HTR-8/SVneo (cell line): ENCODE results near the gene CDKN2B.
A peak's percentile ranks its signal among the peaks of the same experiment; 100 is the strongest.
"Not testable (repeated sequence)": the region's sequence is repeated elsewhere in the genome, so short reads cannot be mapped to it uniquely, and the experiment has no call there.

ENCODE experiments used
- DNase-seq: peaks from one replicate; pipeline ENCODE4 v3.0.0; 2011; ENCODE audit warnings: low spot score, mixed read lengths; ENCODE audit not compliant: insufficient read length
- FAIRE-seq: peaks from 2 replicates; lab custom pipeline; 2011; peaks lifted over from hg19 to GRCh38; lab: Jason Lieb, UNC

The CDKN2B gene

DNA sequence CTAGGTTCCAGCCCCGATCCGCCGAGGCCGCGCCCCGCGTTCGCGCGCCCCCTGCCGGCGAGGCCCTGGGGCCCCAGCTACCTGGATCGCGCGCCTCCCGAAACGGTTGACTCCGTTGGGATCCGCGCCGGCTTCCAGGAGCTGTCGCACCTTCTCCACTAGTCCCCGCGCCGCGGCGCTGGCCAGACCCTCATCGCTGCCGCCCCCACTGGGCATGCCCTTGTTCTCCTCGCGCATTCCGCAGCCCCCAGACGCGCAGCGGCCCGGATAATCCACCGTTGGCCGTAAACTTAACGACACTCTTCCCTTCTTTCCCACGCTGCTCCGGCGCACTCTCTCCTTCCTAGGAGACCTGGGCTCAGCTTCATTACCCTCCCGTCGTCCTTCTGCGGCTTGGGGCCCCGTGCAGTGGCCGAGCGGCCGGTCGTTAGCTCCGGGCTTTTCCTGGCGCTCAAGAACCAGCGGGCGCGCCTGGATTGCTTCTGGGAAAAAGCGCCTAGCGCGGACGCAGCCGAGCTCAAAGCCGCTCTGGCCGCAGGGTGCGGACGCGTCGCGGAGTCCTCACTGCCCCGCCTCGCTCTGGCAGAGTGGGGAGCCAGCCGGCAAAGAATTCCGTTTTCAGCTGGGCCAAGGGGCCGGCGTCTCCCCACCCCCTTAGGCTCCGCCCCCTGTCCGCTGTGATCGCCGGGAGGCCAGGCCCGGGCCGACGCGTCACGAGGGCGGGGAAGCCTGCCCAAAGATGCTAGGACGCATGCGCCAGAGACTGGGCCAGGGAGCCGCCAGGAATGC, at the start of gene CDKN2B:
CDKN2B (minus strand) TSS at position 589 of the 789 bp plus-strand sequence; CDS start at position 237, 352 bp downstream.
- peak; percentile 88 for DNase-seq
- peak; percentile 72 for FAIRE-seq

GRCh38 chr9:22057972-22058371, 48.9 kb upstream of the CDKN2B start:
- not testable (repeated sequence) for FAIRE-seq, DNase-seq

DNA sequence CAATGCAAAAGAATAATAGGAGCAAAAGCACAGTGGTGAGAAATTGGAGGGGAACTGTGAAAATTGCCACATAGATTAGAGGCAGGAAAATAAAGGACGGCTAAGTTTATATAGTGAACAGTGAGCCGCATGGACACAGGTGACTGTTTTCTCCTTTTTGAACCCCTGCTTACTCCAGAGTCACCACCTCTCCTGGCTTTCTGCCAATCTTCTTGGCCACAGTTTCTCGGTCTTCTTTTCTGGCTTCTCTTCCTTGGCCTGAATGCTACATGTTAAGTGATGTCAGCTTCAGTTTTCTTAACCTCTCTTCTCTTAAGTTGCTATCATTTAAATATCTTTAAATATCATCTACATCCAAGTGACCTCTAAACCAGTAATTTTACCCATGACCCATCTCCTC, 47.3 kb upstream of the CDKN2B start:
- no peak for FAIRE-seq
- DNase-seq: no peak

GRCh38 chr9:22055090-22055489, 46.0 kb upstream of the CDKN2B start:
- no peak for DNase-seq
- FAIRE-seq: no peak

GRCh38 chr9:22054529-22054928, 45.4 kb upstream of the CDKN2B start:
- FAIRE-seq (no peak), DNase-seq (no peak)

DNA sequence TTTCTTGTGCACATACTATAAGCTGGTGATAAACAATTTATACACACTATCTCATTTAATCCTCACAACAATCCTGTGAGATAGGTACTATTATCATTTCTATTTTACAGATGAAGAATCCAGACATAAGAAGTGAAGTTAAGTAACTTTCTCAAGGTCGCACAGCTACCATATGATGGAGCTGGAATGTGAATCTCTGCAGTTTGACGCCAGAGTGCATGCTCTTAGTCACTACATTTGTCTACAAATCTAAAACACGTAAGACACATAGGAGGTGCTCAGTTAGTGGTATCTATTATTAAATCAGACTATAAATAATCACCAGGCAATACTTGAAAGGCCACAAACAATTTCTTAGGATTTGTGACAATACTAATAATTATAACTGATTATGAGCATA, 45.0 kb upstream of the CDKN2B start:
- DNase-seq: no peak
- no peak for FAIRE-seq

- DNase-seq: no peak
- FAIRE-seq: no peak
Measured at GRCh38 chr9:22053178-22053577, 44.1 kb upstream of the CDKN2B start.

DNA sequence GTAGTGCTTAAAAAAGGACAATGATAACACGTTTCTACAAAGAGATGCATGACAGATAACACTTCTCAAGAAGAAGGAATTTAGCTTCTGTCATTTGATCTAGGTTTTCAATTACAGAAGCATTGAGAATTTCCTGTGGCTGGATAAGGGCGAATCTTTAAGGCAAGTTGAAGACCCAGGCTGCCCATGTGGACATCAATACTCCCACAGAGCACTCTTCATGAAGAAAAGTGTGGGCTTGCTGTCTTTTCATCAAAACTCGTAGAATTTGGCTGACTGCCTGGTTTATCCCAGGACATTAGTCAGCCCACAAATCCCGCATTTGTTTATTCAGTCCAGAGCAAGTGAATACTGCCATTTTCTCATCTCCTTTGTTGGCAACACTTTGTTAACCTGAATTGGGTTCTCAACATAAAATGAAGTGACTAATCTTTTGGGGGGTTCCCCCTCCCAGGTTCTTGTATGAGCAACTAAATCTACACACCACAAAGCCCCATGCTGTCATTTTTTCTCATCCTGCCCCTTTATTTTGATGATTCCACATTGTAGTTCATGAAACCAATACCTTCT, 43.4 kb upstream of the CDKN2B start:
- no peak for FAIRE-seq
- DNase-seq: peak; percentile 41

- no peak for DNase-seq
- no peak for FAIRE-seq
Measured at GRCh38 chr9:22050924-22051323, 41.8 kb upstream of the CDKN2B start.

- FAIRE-seq (no peak), DNase-seq (no peak)
Measured at GRCh38 chr9:22049411-22049810, 40.3 kb upstream of the CDKN2B start.

DNA sequence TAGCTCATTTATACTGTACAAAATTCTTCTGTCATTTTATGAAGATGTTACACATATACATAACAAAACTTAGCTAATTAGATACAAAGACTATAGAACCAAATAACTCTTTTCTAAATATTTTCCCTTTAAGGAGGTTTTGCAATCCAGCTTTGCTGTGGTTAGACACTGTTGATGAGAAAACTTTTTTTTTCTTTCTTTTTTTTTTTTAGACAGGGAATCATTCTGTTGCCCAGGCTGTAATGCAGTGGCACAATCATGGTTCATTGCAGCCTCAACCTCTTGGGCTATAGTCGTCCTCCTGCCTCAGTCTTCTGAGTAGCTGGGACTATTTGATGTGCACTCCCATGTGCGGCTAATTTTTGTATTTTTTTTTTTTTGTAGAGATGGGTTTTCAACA, 38.5 kb upstream of the CDKN2B start:
- FAIRE-seq: no peak
- DNase-seq: no peak

- DNase-seq (no peak), FAIRE-seq (no peak)
Measured at GRCh38 chr9:22046243-22046885, 37.3 kb upstream of the CDKN2B start.

DNA sequence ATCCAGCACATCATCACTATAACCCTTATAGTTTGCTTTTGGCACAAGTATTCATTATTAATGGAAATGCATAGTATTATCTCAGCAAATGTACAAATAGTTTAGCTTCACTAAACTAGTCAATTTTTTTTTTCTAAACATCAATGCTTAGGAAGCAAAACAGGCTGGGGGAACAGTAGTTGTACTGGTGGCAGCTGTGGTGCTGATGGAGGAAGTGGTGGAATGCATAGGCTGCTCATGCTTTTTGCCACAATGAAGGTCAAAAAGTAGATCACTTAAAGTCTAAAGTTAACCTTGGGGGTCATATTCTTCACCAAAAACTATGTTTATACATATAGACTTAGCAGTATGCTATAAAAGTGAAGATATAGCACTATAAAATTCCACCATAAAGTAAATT, 36.3 kb upstream of the CDKN2B start:
- FAIRE-seq (no peak), DNase-seq (no peak)

- DNase-seq (no peak), FAIRE-seq (no peak)
Measured at GRCh38 chr9:22044583-22044982, 35.5 kb upstream of the CDKN2B start.

DNA sequence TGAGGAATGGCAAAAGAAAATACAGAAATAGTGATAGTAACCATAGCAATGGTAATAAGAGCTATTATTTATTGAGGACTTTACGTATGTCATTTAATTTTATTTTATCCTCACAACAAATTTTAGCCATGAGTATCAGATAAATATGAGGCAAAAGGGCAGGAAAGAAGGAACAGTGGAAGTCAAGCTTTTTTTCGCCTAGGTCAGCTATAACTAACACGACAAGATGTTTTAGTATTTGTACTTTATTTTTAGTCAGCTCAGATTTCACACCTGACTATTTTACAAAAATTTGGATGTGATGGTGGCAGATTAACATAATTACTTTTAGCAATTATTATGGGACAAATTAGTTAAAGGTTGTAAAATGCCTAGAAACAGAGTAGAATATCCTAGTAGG, 34.8 kb upstream of the CDKN2B start:
- no peak for FAIRE-seq
- no peak for DNase-seq

GRCh38 chr9:22041775-22042174, 32.7 kb upstream of the CDKN2B start:
- no peak for DNase-seq
- FAIRE-seq: no peak

DNA sequence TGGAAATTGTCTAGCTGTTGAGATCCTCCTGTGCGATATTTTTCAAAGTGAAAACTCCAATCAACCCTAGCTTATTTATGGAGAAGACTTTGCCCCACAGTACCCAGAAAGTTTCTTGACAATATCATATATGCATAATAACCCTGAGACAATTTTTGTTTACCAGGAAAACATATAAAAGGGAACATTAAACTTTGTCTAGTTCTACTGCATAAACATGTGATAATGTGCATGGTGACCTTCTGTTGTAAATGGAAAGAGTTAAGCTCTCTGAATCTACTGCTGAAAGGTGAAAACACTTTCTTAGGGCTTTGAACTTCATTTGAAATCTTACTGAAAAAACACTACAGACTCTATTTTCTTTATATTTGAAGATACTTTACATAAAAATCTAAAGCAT, 32.2 kb upstream of the CDKN2B start:
- DNase-seq: no peak
- no peak for FAIRE-seq

DNA sequence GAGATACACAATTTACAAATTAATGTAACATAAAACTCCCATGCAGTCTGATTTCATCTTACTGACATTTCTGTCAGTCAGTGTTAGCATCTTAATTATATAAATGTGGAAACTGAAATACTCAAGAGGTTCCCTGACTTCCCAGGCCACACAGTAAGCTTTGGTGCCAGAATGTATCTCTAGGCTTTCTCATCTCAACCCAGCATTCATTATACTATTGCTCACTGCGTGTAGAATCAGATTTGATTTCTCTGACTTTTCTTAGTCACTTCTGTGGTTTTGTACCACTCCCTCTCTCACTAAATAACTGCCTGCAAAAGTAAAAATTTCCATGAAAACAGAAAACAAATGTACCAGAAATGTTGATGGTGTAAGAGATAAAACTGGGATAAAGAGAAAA, 31.7 kb upstream of the CDKN2B start:
- DNase-seq: no peak

DNA sequence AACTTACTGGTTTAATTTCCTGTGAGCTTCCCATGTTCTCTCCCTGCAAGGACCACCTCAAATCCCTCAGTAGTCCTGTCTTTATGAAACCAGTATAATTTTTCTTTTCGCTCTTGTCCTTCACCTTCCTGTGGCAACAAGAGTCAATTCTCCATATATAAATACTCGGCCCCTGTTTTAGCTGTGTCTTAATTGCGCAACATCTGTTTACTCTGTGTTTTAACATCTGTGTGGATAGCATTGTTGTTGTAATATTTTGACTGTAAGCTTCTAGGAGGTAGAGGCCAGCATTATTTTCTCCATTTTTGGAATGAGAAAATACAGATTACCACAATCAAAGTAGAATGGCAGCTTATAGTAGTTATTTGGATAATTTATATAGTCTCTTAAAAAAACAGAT, 30.2 kb upstream of the CDKN2B start:
- no peak for DNase-seq
- no peak for FAIRE-seq

More for the DNA sequence above, 31.7 kb upstream of the CDKN2B start:
- FAIRE-seq: no peak

DNA sequence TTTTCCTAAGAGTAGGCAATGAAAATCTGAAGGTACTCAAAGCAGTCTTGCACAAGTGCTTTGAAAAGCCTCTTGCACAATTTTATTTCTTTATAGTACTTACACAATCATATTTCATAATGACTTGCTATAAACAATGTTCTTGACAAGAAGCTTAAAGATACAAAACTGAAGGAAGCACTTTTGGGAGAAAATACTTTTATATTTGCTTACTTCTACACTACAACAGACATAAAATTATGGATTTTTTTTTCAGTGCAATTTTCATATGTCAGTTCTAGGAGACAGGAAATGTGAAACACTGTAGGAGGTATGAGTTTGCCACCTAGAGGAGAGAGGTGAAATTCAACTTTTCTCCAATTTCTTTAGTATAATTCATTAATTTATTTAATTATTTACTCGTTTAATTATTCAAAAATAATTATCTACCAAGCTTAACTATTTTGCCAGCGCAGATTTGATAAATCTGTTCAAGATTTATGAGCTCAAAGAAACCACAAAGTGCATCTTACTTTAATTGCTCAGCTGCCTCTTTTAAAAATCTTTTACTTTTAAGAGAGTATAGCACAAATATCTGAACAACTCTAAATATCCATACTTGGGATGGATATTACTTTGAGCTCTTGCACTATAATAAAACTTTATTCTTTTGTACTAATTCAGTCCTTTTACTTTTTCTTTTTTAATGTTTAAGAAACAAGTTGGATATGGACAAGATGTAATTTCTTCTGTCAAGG, 29.0 kb upstream of the CDKN2B start:
- DNase-seq (no peak), FAIRE-seq (no peak)
